IPS DF 19.7 (cell line): Measurements from ENCODE around the gene MAP3K20.
"Not testable (repeated sequence)": the region's sequence is repeated elsewhere in the genome, so short reads cannot be mapped to it uniquely, and the experiment has no call there.

Experiments
- DNase-seq: peaks from one replicate; pipeline ENCODE4 v3.0.0-alpha.2; 2013; ENCODE audit warnings: low read depth, low spot score

The MAP3K20 gene

GRCh38 chr2:173278794-173279526 lies 203.3 kb downstream of the MAP3K20 start:
- no peak for DNase-seq

- DNase-seq, result no peak
Observed at GRCh38 chr2:173279527-173279868, 203.9 kb downstream of the MAP3K20 start.

GRCh38 chr2:173280853-173281252 lies 205.2 kb downstream of the MAP3K20 start:
- no peak for DNase-seq

- not testable (repeated sequence) for DNase-seq
Observed at GRCh38 chr2:173281898-173282297, 206.3 kb downstream of the MAP3K20 start.

GRCh38 chr2:173282795-173283545 lies 207.3 kb downstream of the MAP3K20 start:
- no peak for DNase-seq

GRCh38 chr2:173286153-173286809 lies 210.6 kb downstream of the MAP3K20 start:
- DNase-seq, result no peak

- no peak for DNase-seq
Observed at GRCh38 chr2:173287594-173287993, 211.9 kb downstream of the MAP3K20 start.

GRCh38 chr2:173288561-173288960 lies 212.9 kb downstream of the MAP3K20 start:
- DNase-seq, result no peak

GRCh38 chr2:173290046-173290445 lies 214.4 kb downstream of the MAP3K20 start:
- no peak for DNase-seq

- DNase-seq, result no peak
Observed at GRCh38 chr2:173290518-173290917, 214.9 kb downstream of the MAP3K20 start.

- no peak for DNase-seq
Observed at GRCh38 chr2:173291412-173291811, 215.8 kb downstream of the MAP3K20 start.

GRCh38 chr2:173296235-173296634 lies 220.6 kb downstream of the MAP3K20 start:
- DNase-seq, result no peak

GRCh38 chr2:173298536-173299097 lies 223.0 kb downstream of the MAP3K20 start:
- no peak for DNase-seq

GRCh38 chr2:173299764-173300163 lies 224.1 kb downstream of the MAP3K20 start:
- no peak for DNase-seq

GRCh38 chr2:173300458-173300857 lies 224.8 kb downstream of the MAP3K20 start:
- DNase-seq, result no peak

GRCh38 chr2:173301549-173301948 lies 225.9 kb downstream of the MAP3K20 start:
- DNase-seq, result not testable (repeated sequence)

- no peak for DNase-seq
Observed at GRCh38 chr2:173305303-173305702, 229.7 kb downstream of the MAP3K20 start.

- DNase-seq, result peak; percentile 38
Observed at GRCh38 chr2:173307293-173307692, 231.6 kb downstream of the MAP3K20 start.

GRCh38 chr2:173309370-173309769 lies 233.7 kb downstream of the MAP3K20 start:
- not testable (repeated sequence) for DNase-seq

GRCh38 chr2:173311844-173312606 lies 236.4 kb downstream of the MAP3K20 start:
- no peak for DNase-seq
